ENCODE measurements around the gene UBE2H.
"Not testable (repeated sequence)": the region's sequence is repeated elsewhere in the genome, so short reads cannot be mapped to it uniquely, and the experiment has no call there.

Gene UBE2H

DNA sequence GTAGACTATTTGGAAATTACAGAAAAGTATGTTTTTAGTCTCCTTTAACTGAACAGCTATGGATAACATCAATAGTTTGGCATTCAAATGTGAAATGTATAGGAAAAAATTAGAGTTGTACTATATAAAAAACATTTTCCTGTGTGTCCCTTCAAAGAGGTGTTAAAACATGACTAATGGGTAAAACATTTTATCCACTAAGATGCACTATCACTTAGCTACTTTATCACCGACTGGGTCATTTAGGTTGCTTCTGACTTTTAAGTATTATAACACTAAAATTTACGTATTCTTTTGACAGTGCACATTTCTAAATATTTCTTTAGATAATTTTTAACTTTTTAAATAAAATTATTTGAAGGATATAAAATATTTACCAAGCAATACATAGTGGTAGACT lies 77.6 kb downstream of the UBE2H start:
- no peak overlapping the region for H3K4me3 ChIP-seq (ENCODE audit: low read depth, low read length)
- TF ChIP-seq, protein P1, sequence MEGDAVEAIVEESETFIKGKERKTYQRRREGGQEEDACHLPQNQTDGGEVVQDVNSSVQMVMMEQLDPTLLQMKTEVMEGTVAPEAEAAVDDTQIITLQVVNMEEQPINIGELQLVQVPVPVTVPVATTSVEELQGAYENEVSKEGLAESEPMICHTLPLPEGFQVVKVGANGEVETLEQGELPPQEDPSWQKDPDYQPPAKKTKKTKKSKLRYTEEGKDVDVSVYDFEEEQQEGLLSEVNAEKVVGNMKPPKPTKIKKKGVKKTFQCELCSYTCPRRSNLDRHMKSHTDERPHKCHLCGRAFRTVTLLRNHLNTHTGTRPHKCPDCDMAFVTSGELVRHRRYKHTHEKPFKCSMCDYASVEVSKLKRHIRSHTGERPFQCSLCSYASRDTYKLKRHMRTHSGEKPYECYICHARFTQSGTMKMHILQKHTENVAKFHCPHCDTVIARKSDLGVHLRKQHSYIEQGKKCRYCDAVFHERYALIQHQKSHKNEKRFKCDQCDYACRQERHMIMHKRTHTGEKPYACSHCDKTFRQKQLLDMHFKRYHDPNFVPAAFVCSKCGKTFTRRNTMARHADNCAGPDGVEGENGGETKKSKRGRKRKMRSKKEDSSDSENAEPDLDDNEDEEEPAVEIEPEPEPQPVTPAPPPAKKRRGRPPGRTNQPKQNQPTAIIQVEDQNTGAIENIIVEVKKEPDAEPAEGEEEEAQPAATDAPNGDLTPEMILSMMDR (IDR thresholded peaks at IDR 0.05; ENCODE audit: borderline replicate concordance, insufficient read depth, low read depth, low read length), result no peak

DNA sequence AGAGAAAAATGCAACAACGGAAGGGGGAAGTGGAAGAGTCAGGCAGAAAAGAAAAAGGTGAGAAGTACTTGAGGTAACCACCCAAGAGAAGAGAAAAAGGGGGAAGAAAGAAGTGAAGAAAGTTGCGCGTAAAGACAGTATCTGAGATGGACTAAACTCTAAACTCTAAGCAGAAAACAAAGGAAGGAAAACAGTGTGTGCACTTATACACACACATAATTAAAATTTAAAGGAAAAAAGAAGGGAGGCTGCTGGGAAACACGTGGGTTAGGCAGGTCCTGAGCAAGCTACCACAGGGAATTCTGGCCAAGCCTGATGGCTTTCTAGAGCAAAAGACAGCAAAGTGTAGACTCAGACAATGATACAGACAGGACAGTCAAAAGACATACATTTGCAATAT lies 78.0 kb downstream of the UBE2H start:
- TF ChIP-seq, protein P1 (IDR thresholded peaks at IDR 0.05; ENCODE audit: borderline replicate concordance, insufficient read depth, low read depth, low read length), result no peak

DNA sequence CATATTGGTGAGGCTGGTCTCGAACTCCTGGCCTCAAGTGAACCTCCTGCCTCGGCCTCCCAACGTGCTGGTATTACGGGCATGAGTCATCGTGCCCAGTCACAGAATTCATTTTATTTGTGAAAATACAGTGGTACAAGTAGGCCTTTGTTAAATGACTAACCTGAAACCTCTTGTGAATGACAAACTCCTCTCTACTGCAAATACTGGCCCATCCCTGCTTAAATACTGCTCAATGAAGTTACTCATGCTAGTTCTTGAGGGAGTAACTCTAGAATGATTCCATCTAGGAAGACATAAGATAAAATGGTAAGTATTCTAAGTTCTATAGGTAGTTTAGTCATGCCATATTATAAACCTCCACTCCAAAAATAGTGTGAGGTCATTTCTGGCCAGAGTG lies 80.7 kb downstream of the UBE2H start:
- TF ChIP-seq, protein P1 (IDR thresholded peaks at IDR 0.05; ENCODE audit: borderline replicate concordance, insufficient read depth, low read depth, low read length), result no peak
- no peak overlapping the region for H3K4me3 ChIP-seq (ENCODE audit: low read depth, low read length)

More for the DNA sequence above, 78.0 kb downstream of the UBE2H start:
- no peak overlapping the region for H3K4me3 ChIP-seq (ENCODE audit: low read depth, low read length)

DNA sequence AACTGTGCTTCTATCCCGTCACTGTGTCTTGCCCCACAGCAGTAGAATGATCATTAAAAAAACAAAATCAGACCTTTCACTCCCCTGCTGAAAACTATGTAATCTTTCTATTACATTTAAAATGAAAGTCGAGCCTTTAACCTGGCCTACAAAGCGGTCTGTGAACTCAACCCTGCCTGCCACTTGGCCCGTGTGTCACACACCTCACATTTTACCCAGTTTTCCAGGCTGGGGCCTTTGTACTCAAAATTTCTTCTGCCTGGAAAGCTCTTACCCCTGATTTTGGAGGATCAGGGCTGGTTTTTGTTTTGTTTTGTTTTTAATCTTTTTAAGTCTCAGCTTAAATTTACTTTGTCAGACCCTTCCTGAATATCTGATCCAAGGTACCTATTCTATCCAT lies 82.1 kb downstream of the UBE2H start:
- TF ChIP-seq, protein P1 (IDR thresholded peaks at IDR 0.05; ENCODE audit: borderline replicate concordance, insufficient read depth, low read depth, low read length), result no peak
- H3K4me3 ChIP-seq (ENCODE audit: low read depth, low read length), result no peak overlapping the region

DNA sequence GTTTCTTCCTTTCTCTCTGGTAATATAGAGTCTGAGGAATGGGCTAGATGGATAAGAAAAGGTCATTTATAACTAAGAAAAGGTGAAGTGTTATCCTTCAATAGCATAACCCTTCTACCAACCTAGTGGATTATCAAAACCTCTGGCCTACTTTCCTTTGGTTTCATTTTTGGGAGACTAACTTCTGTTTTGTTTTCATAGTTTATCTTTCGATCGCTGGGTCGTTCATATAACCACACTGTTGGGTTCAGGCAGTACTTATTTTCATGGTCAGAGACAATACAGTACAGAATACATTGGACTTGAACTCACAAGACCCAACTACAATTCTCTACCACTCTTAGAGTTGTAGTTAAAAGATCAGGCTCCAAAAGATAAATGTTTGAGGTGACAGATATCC lies 86.5 kb downstream of the UBE2H start:
- no peak overlapping the region for H3K4me3 ChIP-seq (ENCODE audit: low read depth, low read length)
- TF ChIP-seq, protein P1 (IDR thresholded peaks at IDR 0.05; ENCODE audit: borderline replicate concordance, insufficient read depth, low read depth, low read length), result no peak

DNA sequence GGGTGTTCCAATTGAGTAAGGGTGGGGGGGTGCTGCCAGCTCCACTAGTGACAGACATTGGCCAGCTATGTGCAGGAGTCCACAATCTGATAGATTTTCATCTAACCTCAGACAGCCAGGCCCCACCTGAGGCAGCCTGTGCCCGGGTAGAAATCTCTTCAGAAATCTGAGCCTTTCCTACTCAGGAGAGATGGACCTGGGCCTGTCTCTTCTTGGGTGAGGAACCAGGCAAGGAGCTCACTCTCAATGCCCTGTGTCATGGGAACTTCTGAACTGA lies 86.9 kb downstream of the UBE2H start:
- no peak overlapping the region for H3K4me3 ChIP-seq (ENCODE audit: low read depth, low read length)
- TF ChIP-seq, protein P1 (IDR thresholded peaks at IDR 0.05; ENCODE audit: borderline replicate concordance, insufficient read depth, low read depth, low read length), result no peak

DNA sequence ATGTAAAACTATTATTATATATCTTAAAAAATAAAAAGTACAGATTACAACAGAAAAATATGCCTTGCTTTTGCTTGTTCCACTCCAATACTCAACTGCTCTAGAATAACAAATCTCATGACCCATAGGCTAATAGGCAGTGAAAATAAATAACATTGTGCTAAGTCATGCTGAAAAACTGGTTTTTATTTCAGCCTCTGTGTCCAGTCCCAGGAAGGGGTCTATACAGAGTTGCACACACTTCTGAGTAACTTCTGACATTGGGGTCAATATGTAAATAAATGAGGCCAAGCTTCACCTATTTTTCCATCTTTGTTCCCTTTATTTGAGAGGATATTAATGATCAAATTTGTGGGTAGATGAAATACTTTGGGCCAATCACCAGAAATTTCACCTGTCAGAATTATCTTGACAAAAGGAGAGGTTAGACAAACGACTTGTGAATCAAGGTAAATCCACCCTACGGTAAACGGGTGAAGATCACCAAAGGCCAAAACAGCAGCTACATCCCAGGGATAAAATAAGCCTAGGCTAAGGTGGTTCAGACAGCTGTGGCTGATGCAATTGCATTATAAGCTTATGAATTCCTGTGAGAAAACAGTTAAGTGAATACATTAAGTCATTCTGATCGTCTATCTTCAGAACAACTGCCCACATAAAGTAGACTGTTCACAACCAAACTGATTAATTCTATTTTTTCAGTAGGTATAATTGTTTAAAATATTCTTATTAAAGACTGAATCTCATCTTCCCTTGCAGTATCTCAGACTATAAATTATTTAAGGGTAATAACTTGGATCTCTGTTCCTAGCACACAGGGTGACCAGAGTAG lies 87.5 kb downstream of the UBE2H start:
- TF ChIP-seq, protein P1 (IDR thresholded peaks at IDR 0.05; ENCODE audit: borderline replicate concordance, insufficient read depth, low read depth, low read length), result no peak
- H3K4me3 ChIP-seq (ENCODE audit: low read depth, low read length), result no peak overlapping the region

DNA sequence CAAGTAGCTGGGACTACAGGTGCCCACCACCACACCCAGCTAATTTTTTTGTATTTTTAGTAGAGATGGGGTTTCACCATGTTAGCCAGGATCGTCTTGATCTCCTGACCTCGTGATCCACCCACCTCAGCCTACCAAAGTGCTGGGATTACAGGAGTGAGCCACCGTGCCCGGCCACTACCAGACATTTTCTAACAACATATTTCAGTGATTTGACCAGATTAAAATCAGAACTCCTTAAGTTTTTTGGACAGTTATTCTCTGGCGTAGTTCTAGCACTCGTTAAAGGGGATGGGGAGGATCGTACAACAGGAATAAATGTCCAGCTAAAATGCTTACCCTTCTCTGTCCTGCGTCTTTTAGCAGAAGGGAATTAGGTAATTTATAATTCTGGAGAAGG lies 88.1 kb downstream of the UBE2H start:
- not testable (repeated sequence) for H3K4me3 ChIP-seq (ENCODE audit: low read depth, low read length)
